HG02852 (cell line): Measurements from ENCODE around the gene ELL.

Experiments used
- ATAC-seq: cut with Tn5 transposase; IDR thresholded peaks from one replicate; pipeline ENCODE4 v1.9.1; 2021; ENCODE audit warnings: mild to moderate bottlenecking, moderate library complexity; ENCODE audit not compliant: unreplicated experiment

The ELL gene

DNA sequence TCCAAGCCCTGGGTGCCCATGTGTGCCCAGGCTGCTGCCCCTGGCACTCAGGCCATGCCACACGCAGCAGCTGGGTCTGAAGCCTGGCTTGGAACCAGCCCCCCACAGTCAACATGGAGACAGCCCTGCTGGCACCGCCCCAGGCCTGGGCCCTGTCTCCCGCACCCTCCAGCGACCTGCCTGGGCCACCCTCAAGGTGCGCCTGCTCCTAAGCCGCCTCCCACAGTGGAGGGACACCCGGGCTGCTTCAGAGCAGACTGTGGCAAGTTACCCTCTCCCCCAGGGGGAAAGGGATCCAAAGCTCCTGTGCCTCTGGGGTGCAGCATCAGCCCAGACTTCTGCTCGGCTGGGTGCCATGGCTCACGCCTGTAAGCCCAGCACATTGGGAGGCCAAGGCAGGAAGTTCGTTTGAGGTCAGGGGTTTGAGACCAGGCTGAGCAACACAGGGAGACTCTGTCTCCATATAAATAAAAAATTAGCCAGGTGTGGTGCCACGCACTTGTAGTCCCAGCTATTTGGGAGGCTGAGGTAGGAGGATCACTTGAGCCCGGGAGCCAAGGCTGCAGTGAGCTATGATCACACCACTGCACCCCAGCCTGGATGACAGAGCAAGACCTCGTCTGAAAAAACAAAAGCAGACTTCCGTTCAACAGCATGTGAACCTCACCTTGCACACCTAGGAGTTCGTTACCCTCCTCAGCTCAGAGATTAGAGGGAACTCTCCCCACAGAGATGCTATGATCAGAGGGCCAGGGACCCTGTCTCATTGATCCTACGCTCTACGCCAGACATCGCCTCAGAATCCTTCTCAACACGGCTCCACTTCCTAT is 15.6 kb downstream of the ELL start:
- no peak for ATAC-seq

- ATAC-seq = no peak
Measured at GRCh38 chr19:18504886-18505610, 16.8 kb downstream of the ELL start.

DNA sequence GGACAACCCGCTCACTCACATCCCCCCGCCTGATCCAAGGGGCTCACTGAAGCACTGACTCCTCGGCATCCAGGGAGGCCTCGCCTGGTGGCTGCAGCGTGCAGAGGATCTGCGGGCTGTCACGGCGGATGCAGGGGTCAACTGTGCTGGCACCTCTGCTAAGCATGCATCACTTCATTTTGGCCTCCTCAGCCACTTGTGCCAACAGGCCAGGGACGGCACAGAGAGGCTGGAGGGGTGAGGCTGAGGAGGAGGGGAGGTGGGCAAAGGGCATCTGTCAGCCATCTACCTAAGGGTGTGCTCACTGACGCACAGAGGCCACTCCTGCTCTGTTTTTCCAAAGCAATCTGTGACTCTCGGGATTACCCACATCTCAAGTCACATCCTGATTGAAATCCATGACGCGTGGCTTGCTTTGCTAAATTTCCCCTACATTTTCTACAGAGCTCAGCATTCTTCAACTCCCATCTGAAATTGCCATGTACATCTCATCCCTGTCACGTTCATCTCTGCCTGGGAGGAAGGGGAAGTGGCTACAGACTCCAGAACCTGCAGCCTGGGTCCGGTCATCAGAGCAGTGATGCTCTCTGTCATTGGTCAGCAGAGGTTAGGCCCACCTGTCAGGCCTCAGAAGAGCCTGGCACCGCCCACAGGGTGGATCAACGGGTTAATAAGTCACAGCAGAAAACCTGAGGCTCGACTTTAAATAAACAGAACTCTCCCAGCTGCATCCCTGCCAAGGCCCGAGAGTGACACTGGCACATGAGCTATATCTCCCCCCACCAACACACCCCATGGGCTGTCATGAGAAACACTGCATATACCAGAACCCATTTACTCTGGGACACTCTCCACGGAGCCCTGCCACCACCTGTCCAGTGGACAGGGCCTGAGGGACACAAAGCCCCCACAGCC is 17.6 kb downstream of the ELL start:
- ATAC-seq = no peak

- no peak for ATAC-seq
Measured at GRCh38 chr19:18503337-18503970, 18.4 kb downstream of the ELL start.

GRCh38 chr19:18502638-18503294 is 19.1 kb downstream of the ELL start:
- ATAC-seq = no peak

DNA sequence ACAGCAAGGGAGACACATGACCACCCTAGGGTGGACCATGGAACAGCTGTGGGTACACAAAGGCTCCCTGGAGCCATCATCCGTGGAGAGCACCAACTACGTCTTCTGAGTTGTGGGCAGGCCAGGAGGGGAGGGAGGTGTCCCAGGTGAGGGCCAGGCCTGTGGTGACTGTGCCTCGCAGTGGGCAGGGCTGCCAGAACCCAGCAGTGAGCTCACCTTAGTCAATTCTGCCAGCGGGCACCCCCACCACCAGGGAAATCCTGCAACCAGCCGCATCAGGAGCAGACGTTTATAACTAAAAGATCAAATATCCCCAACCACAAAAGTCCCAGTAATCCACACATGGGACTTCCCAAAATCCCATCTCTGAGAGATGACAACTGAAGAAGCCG is 19.6 kb downstream of the ELL start:
- ATAC-seq = no peak

GRCh38 chr19:18501832-18502231 is 20.0 kb downstream of the ELL start:
- no peak for ATAC-seq

- no peak for ATAC-seq
Measured at GRCh38 chr19:18501351-18501750, 20.5 kb downstream of the ELL start.

DNA sequence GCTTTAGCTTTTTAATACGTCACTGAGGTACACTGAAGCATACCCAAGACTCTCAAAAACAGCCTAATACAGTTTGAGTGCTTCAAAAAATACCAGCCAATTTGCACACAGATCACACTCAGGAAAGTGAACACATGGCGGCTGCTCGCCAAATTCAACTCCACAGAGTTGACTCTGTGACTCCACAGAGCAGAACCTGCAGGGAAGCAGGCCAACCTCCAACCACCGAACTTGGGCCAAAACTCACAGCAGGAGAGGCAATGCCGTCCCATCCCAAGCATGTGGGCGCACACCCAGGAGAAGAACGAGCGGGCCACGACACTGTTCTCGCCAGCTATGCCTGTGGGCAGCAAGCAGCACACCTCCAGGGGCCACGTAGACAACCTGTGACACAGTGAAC is 21.1 kb downstream of the ELL start:
- no peak for ATAC-seq

DNA sequence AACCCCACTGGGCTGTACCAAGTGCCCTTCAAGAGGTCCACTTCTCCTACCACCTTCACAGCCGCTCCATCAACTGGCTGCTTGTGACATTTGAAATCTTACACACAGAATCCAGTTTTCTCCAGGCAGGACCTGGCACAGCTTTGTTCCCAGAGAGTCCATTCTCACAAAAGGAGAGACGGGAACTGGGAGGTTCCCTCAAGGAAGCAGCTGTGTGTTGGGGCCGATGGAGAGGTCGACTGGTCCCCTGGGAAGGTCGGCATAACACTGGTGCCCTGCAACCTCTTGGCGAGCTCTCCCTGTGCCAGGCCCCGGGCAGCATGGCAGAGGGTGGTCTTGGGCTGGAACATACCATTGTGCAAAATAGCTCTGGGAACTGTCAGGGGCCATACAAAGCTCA is 21.5 kb downstream of the ELL start:
- no peak for ATAC-seq

GRCh38 chr19:18499055-18499775 is 22.7 kb downstream of the ELL start:
- ATAC-seq = no peak

DNA sequence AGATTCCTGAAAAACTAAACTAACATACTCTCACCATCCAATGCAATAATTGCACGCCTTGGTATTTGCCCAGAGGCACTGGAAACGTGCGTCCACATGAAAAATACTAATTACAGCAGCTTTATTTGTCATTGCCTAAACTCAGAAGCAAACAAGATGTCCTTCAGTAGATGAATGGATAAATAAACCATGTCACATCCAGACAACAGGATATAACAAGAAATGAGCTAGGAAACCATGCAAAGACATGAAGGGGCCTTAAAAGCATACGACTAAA is 25.0 kb downstream of the ELL start:
- no peak for ATAC-seq

- ATAC-seq = no peak
Measured at GRCh38 chr19:18496167-18496979, 25.5 kb downstream of the ELL start.

- no peak for ATAC-seq
Measured at GRCh38 chr19:18495204-18495911, 26.5 kb downstream of the ELL start.

DNA sequence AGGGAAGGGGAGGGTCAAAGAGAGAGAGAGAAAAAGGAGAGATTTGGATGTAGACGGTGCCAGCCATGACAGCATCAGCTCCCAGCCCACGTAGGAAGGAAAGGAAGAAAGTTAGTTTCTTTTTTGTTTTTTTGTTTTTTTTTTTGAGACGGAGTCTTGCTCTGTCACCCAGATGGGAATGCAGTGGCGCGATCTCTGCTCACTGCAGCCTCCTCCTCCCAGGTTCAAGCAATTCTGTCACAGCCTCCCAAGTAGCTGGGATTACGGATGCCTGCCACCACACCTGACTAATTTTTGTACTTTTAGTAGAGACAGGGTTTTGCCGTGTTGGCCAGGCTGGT is 27.6 kb downstream of the ELL start:
- no peak for ATAC-seq

- no peak for ATAC-seq
Measured at GRCh38 chr19:18493440-18494266, 28.2 kb downstream of the ELL start.

GRCh38 chr19:18491995-18492953 is 29.6 kb downstream of the ELL start:
- ATAC-seq = no peak
